OCI-LY7 (cell line): ENCODE measurements around the gene CAT. TPM values are rescaled to one million over a fixed set of nuclear protein-coding genes. Genes with fewer than 3 reads are reported as not detected.

Source experiments
- BruUV-seq: library from RNA; stranded (reverse); fragments of 400-500 nt; replicated peaks from 2 replicates; lab custom pipeline; 2021; lab: Mats Ljungman, UMichigan
- CTCF ChIA-PET: fragments of 300-600 bp; sonication (Branson Sonifier 250); formaldehyde crosslinking; loops from one replicate; lab custom pipeline; 2022; ENCODE audit warnings: antibody characterized with exemption; ENCODE audit not compliant: unreplicated experiment; lab: Charles Lee
- POLR2A ChIA-PET: fragments of 300-600 bp; sonication (Branson Sonifier 250); formaldehyde crosslinking; loops from one replicate; lab custom pipeline; 2022; ENCODE audit warnings: antibody characterized with exemption; lab: Charles Lee
- DNase-seq: peaks from one replicate; pipeline ENCODE4 v3.0.0-alpha.2; 2015; ENCODE audit warnings: low spot score
- H2AFZ ChIP-seq: fragments of 200-600 bp; sonication (generic), shearing (Covaris generic); 2 replicates; pipeline ENCODE4 v1.6.1; 2014; ENCODE audit warnings: mild to moderate bottlenecking, antibody characterized with exemption, low read length, moderate library complexity
- H3K27ac ChIP-seq: fragments of 200-600 bp; sonication (generic); 2 replicates; pipeline ENCODE4 v1.5.1; 2014; ENCODE audit warnings: mixed run types, low read depth, mild to moderate bottlenecking, moderate library complexity, low read length, inconsistent platforms; ENCODE audit not compliant: poor library complexity, severe bottlenecking
- H3K36me3 ChIP-seq: fragments of 200-600 bp; sonication (generic); 2 replicates; pipeline ENCODE4 v1.6.1; 2014; ENCODE audit warnings: mild to moderate bottlenecking, antibody characterized with exemption, low read length, moderate library complexity, mixed read lengths; ENCODE audit not compliant: insufficient read depth
- H3K4me1 ChIP-seq: fragments of 200-600 bp; sonication (generic); 2 replicates; pipeline ENCODE4 v1.5.1; 2014; ENCODE audit warnings: mild to moderate bottlenecking, low read length; ENCODE audit not compliant: insufficient read depth, poor library complexity, severe bottlenecking
- H3K4me2 ChIP-seq: fragments of 200-600 bp; sonication (generic); 2 replicates; pipeline ENCODE4 v1.6.1; 2014; ENCODE audit warnings: mild to moderate bottlenecking, low read length
- H3K4me3 ChIP-seq: fragments of 200-600 bp; sonication (generic); 2 replicates; pipeline ENCODE4 v1.5.1; 2014; ENCODE audit warnings: mild to moderate bottlenecking, low read depth, low read length; ENCODE audit not compliant: poor library complexity, severe bottlenecking
- H3K79me2 ChIP-seq: fragments of 200-600 bp; sonication (generic); 2 replicates; pipeline ENCODE4 v1.6.1; 2016; ENCODE audit warnings: low read depth, mild to moderate bottlenecking, low read length, moderate library complexity, mixed read lengths; ENCODE audit not compliant: insufficient read depth
- H3K9me2 ChIP-seq: fragments of 200-600 bp; sonication (generic); 2 replicates; pipeline ENCODE4 v1.6.1; 2016; ENCODE audit warnings: mild to moderate bottlenecking, low read length, mixed read lengths; ENCODE audit not compliant: insufficient read depth
- H3K9me3 ChIP-seq: fragments of 200-600 bp; sonication (generic); 2 replicates; pipeline ENCODE4 v1.6.1; 2014; ENCODE audit warnings: mild to moderate bottlenecking, mixed run types, low read length, mixed read lengths
- H4K20me1 ChIP-seq: fragments of 200-600 bp; sonication (generic); 2 replicates; pipeline ENCODE4 v1.6.1; 2014; ENCODE audit warnings: mild to moderate bottlenecking, antibody characterized with exemption, low read length, moderate library complexity, mixed read lengths; ENCODE audit not compliant: insufficient read depth
- EZH2phosphoT487 ChIP-seq: fragments of 200-600 bp; sonication (generic); IDR thresholded peaks from 2 replicates; pipeline ENCODE4 v1.6.1; 2018; ENCODE audit warnings: low read depth, borderline replicate concordance, mild to moderate bottlenecking, mixed run types, antibody characterized with exemption, low read length, moderate library complexity, mixed read lengths
- intact Hi-C: fragments of 100-400 bp; cut with micrococcal nuclease; formaldehyde crosslinking; loops from one replicate; pipeline ENCODE4 v1.10.0; 2022; ENCODE audit not compliant: unreplicated experiment
- total RNA-seq, 2 experiments: library from RNA; depleted of rRNA in 1 of 2; stranded (reverse); fragments of >200 nt in 1 of 2; shearing (Covaris generic) in 1 of 2; gene quantifications; 2 replicates each; pipeline ENCODE4 v1.2.3, GENCODE V29; 2014 to 2022
- TF ChIP-seq, protein P1 (sequence below): fragments of 200-600 bp; sonication (generic); conservative IDR thresholded peaks from 2 replicates; pipeline ENCODE4 v1.5.1; 2014; ENCODE audit warnings: mild to moderate bottlenecking, antibody characterized with exemption, low read length, moderate library complexity, mixed read lengths

CAT gene
- total RNA-seq, 2 experiments from 2014 or later = 46.6 to 47.8 TPM

GRCh38 chr11:34490304-34490703 is 51.6 kb downstream of the CAT start:
- Histone ChIP-seq H2AFZ (no peak overlapping the region), H3K4me3 (no peak overlapping the region), H3K36me3 (no peaks in the 10 kb centered on the region), H3K27ac (no peak overlapping the region), H3K4me2 (no peak overlapping the region), H3K4me1 (no peaks in the 10 kb centered on the region), H3K79me2 (no peaks in the 10 kb centered on the region), H3K9me2 (no peaks in the 10 kb centered on the region), H4K20me1 (no peaks in the 10 kb centered on the region), H3K9me3 (no peaks in the 10 kb centered on the region)
- POLR2A ChIA-PET = interaction anchor here (0.6 kb wide), 1 partner anchor 425 kb away, joined by 8 read pairs; no protein-coding TSS in a partner anchor
- CTCF ChIA-PET = no interaction called here
- BruUV-seq = no TSS peak
- intact Hi-C loops = loop anchor here (5.0 kb wide), 1 partner anchor 133 kb away; the partner anchor contains the start of gene ABTB2
- TF ChIP-seq, protein P1, sequence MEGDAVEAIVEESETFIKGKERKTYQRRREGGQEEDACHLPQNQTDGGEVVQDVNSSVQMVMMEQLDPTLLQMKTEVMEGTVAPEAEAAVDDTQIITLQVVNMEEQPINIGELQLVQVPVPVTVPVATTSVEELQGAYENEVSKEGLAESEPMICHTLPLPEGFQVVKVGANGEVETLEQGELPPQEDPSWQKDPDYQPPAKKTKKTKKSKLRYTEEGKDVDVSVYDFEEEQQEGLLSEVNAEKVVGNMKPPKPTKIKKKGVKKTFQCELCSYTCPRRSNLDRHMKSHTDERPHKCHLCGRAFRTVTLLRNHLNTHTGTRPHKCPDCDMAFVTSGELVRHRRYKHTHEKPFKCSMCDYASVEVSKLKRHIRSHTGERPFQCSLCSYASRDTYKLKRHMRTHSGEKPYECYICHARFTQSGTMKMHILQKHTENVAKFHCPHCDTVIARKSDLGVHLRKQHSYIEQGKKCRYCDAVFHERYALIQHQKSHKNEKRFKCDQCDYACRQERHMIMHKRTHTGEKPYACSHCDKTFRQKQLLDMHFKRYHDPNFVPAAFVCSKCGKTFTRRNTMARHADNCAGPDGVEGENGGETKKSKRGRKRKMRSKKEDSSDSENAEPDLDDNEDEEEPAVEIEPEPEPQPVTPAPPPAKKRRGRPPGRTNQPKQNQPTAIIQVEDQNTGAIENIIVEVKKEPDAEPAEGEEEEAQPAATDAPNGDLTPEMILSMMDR = no peak
- no peak for TF ChIP-seq EZH2phosphoT487
- no peak for DNase-seq

DNA sequence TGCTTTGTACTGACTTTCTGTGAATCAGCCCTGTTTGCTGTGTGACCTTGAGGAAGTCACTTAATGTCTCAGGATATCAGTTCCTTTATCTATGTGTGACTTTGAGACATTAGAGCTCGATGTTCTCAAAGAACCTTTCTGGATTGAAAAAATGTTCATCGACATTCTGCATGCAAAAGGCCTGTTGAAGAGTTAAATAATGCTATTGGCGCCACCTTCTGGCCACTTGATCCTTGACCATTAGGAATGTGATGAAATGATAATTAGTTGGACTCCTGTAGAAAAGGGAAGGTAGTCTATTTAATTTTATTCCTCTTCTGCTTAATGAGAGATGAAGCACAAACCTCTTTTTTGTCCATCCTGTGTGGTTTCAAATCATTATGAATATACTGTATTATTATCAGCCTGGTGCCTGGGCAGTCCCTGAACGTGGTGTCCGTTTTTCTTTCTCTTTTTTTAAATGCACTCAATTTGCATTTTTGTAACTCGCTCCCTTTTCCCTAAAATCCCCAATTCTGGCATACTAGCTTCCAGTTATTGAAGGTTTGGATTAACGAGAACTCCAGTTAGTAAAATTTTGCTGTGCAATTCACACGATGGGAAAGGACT is 54.2 kb downstream of the CAT start:
- POLR2A ChIA-PET = interaction anchor here (1.2 kb wide), 1 partner anchor 167 kb away, joined by 3 read pairs; no protein-coding TSS in a partner anchor

More for the DNA sequence above, 54.2 kb downstream of the CAT start:
- H3K9me2 ChIP-seq = no peaks in the 10 kb centered on the region
- no TSS peak for BruUV-seq
- H3K9me3 ChIP-seq = no peaks in the 10 kb centered on the region
- intact Hi-C loops = loop anchor here (2.0 to 5.0 kb wide), 2 partner anchors 136 to 318 kb away; partner anchors contain the start of gene ABTB2
- no peaks in the 10 kb centered on the region for H3K36me3 ChIP-seq
- H3K4me2 ChIP-seq = no peak overlapping the region
- peak; percentile 67 for DNase-seq
- H2AFZ ChIP-seq = no peak overlapping the region
- CTCF ChIA-PET = interaction anchor here (0.6 kb wide), 1 partner anchor 261 kb away, joined by 3 read pairs; no protein-coding TSS in a partner anchor
- no peaks in the 10 kb centered on the region for H4K20me1 ChIP-seq
- H3K27ac ChIP-seq = no peak overlapping the region
- TF ChIP-seq, protein P1 = peak; percentile 95
- TF ChIP-seq EZH2phosphoT487 = no peak
- no peaks in the 10 kb centered on the region for H3K79me2 ChIP-seq
- H3K4me3 ChIP-seq = no peak overlapping the region
- H3K4me1 ChIP-seq = no peaks in the 10 kb centered on the region
